ENCODE data around the gene ANXA2R. TPM values are rescaled to one million over a fixed set of nuclear protein-coding genes. Genes with fewer than 3 reads are reported as not detected.
"Not testable (repeated sequence)": the region's sequence is repeated elsewhere in the genome, so short reads cannot be mapped to it uniquely, and the experiment has no call there.

Gene ANXA2R
- total RNA-seq, 1 donor from 2014 or later: 26.6 TPM

GRCh38 chr5:43061352-43062075 lies 21.4 kb upstream of the ANXA2R start:
- intact Hi-C loops (cut with micrococcal nuclease): no loop called here

- intact Hi-C loops (cut with micrococcal nuclease): not testable (repeated sequence)
Measured at GRCh38 chr5:43060020-43060419, 19.9 kb upstream of the ANXA2R start.

GRCh38 chr5:43055098-43055497 lies 15.0 kb upstream of the ANXA2R start:
- intact Hi-C loops (cut with micrococcal nuclease): not testable (repeated sequence)

- intact Hi-C loops (cut with micrococcal nuclease): no loop called here
Measured at GRCh38 chr5:43051684-43052083, 11.6 kb upstream of the ANXA2R start.

GRCh38 chr5:43050384-43050783 lies 10.3 kb upstream of the ANXA2R start:
- intact Hi-C loops (cut with micrococcal nuclease): no loop called here

- intact Hi-C loops (cut with micrococcal nuclease): no loop called here
Measured at GRCh38 chr5:43049236-43049635, 9.1 kb upstream of the ANXA2R start.

GRCh38 chr5:43046474-43046873 lies 6.4 kb upstream of the ANXA2R start:
- intact Hi-C loops (cut with micrococcal nuclease): no loop called here

- intact Hi-C loops (cut with micrococcal nuclease): no loop called here
Measured at GRCh38 chr5:43045236-43045635, 5.1 kb upstream of the ANXA2R start.

- intact Hi-C loops (cut with micrococcal nuclease): no loop called here
Measured at GRCh38 chr5:43044181-43044914, 4.2 kb upstream of the ANXA2R start.

- intact Hi-C loops (cut with micrococcal nuclease): no loop called here
Measured at GRCh38 chr5:43043400-43043756, 3.3 kb upstream of the ANXA2R start.

GRCh38 chr5:43042626-43043399 lies 2.7 kb upstream of the ANXA2R start:
- intact Hi-C loops (cut with micrococcal nuclease): loop anchor here (1.0 kb wide), 2 partner anchors 62 to 440 kb away; partner anchors contain the start of gene TMEM267

- intact Hi-C loops (cut with micrococcal nuclease): loop anchor here (1.0 kb wide), 2 partner anchors 63 to 441 kb away; partner anchors contain the start of gene TMEM267
Measured at GRCh38 chr5:43042176-43042625, 2.1 kb upstream of the ANXA2R start.

- intact Hi-C loops (cut with micrococcal nuclease): loop anchor here (1.0 kb wide), 2 partner anchors 64 to 442 kb away; partner anchors contain the start of gene TMEM267
Measured at GRCh38 chr5:43041669-43042175, 1.6 kb upstream of the ANXA2R start.

- intact Hi-C loops (cut with micrococcal nuclease): no loop called here
Measured at GRCh38 chr5:43041110-43041668, 1.1 kb upstream of the ANXA2R start.

GRCh38 chr5:43039471-43040286 lies 440 bp downstream of the ANXA2R start:
- intact Hi-C loops (cut with micrococcal nuclease): loop anchor here (1.0 kb wide), 8 partner anchors 26 to 1135 kb away; partner anchors contain the start of genes HMGCS1 and RIMOC1

GRCh38 chr5:43039152-43039470 lies 1.0 kb downstream of the ANXA2R start:
- intact Hi-C loops (cut with micrococcal nuclease): no loop called here

GRCh38 chr5:43038496-43038989 lies 1.6 kb downstream of the ANXA2R start:
- intact Hi-C loops (cut with micrococcal nuclease): loop anchor here (1.0 kb wide), 2 partner anchors 8 to 18 kb away; no protein-coding TSS in a partner anchor

GRCh38 chr5:43037636-43038495 lies 2.3 kb downstream of the ANXA2R start:
- intact Hi-C loops (cut with micrococcal nuclease): loop anchor here (1.0 kb wide), 2 partner anchors 8 to 18 kb away; no protein-coding TSS in a partner anchor
